Bronchus fibroblast of lung (primary cell): ENCODE measurements around the gene LKAAEAR1. TPM values are rescaled to one million over a fixed set of nuclear protein-coding genes. Genes with fewer than 3 reads are reported as not detected.

ENCODE experiments used
- total RNA-seq: library from RNA; depleted of rRNA; stranded (reverse); fragments of >200 nt; gene quantifications from 2 replicates; pipeline ENCODE4 v1.2.3, GENCODE V29; 2015

The LKAAEAR1 gene, protein sequence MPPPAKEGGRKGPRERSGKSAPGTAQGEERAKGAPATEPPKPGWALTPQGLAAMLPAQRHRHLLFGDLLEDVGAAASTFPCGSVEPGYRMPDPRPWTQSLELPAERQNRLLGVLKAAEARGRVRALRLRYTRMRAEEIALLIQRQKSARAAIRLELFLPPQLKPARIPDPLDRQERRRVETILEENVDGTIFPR
- total RNA-seq, result 0.84 TPM in 1 of 2 replicates, not detected in the other

DNA sequence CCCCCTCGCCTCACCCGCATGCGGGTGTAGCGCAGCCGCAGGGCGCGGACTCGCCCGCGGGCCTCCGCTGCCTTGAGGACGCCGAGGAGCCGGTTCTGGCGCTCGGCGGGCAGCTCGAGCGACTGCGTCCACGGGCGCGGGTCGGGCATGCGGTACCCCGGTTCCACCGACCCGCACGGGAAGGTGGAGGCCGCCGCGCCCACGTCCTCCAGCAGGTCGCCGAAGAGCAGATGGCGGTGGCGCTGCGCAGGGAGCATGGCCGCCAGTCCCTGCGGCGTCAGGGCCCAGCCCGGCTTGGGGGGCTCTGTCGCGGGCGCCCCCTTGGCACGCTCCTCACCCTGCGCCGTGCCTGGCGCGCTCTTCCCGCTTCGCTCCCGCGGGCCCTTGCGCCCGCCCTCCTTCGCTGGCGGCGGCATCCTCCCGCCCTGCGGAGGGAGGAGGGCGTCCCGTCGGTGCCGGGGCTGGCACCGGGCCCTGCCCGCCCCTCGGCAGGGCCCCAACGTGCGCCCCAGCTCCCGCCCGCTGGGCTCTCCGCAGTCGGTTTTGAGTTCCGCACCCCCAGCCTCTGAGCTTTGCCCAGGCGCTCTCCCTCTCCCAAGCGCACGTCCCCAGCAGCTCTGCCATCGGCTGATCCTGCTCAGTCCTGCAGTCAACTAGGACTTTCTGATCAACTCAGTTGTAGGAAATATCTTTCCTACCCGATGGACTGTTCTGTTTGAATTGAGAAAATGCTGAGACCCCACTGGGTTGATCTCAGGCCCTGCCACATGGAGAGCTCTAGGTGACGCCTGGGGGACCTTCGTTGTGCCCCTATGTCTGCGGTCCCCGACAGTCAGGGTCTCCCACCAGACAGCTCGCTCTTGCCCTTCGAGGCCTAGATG, at the start of gene LKAAEAR1:
Gene LKAAEAR1 (minus strand): TSS at position 595 of the 881 bp plus-strand sequence. CDS start 179 bp downstream, at position 416.

DNA sequence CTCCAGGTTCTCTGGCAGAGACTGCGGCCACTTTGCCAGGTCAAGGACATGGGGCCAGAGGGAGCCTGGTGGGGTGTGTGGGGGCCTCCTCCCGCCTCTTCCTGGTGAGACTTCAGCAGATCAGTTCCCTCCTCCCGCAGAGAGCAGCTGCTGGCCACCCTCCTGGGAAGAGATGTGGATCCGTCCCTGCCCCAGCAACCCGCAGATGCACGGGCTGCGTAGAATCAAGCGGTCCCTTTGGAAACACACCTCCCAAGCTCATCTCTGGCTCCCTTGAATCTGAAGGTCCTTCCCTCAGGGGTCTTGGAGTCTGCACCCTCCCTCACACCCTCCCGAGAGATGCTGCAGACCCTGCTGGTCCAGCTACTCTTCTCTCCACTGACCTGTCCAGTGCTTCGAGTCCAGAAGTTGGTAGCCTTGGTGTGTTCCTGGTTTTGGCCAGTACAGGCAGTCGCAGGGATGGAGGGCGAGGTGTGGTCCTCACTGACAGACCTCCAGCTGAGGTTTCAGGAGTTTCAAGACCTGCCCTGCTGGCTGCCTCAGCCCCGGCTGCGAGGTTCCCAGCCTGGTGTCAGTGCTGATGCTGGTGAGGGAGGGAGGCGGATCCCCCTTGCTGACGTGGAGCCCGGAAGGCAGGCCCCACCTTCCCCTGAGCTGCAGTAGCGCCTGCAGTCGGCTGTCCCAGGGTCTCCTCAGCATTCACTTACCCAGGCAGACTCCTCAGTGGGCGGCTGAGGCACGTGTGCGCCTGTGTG, 23.0 kb upstream of the LKAAEAR1 start, which contains the start of gene NPBWR2:
Gene NPBWR2 (minus strand): TSS at position 585 of the 755 bp plus-strand sequence. CDS start 734 bp downstream, outside the sequence.

DNA sequence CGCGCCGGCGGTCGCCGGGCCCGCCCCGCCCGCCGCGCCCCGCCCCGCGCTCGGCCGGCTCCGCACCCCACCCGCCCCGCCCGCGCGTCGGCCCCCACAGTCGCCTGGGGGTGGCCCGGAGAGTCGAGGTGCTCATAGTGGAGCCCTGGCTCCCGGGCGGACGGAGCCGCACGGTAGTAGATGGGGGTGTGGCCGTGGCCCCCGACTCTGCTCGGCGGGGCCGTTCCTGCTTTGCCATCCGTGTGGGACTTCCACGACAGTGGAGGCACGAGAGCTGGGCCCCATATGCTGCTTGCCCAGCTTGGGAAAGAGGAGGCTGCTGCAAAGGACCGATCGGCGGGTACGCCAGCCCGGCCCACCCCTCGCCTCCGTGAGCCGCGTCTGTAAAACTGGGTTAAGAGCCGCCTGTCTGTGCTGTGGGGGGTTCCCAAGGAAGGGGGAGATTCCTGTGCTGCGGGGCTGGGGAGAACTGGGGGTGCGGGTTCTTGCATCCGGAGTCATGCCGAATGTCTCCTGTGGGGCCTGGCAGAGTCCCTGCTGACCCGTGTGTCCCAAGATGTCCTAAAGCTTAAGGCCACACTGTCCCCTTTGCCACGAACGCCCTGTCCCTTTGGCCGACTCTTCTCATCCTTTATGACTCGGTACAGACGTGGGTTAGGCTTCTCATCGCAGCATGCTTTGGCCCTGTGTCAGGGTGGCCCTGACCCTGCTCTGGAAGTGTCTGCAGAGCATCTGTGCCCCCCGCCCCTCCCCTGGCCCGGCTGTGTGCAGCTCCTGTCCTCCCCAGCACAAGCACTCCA, 4.0 kb downstream of the LKAAEAR1 start, which contains the start of gene OPRL1:
Gene OPRL1 (plus strand): TSS at position 70 of the 800 bp plus-strand sequence. CDS start 12,639 bp downstream, outside the sequence.

DNA sequence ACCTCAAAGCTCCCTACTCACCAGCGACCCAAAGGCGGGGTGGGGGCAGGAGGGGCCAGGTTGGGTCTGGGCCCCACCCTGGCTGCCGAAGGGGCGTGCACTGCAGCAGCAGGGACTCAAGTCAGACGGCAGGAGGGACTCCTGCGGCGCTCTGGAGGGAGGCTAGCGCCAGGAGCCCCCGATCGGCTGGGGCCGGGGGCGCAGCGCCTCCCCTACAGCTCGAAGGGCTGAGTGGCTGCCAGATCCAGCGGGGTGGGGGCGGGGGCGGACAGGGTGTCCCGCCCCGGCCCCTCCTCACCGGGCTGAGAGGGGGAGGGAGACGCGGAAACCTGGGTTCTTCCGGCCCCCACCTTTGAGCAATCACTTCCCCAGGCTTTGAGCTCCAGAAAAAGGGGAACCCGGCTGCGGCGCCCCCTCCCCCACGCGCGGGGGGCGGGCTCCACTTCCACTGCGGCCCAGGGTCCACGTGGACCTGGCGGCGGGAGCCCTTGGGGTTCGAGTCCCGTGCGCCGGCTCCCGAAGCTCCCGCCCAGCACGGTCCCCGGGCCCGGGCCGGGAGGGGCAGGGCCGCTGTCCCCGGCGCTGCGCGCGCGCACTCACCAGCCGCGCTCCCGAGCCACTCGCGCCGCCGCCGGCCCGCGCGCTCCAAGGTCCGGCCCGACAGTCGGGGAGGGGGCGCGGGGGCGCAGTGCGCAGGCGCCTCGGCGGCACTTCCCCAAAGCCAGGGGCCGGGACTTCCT, 4.8 kb downstream of the LKAAEAR1 start, which contains the start of gene RGS19:
Gene RGS19 (minus strand): TSS at position 246 of the 740 bp plus-strand sequence. CDS start 2,632 bp downstream, outside the sequence.

DNA sequence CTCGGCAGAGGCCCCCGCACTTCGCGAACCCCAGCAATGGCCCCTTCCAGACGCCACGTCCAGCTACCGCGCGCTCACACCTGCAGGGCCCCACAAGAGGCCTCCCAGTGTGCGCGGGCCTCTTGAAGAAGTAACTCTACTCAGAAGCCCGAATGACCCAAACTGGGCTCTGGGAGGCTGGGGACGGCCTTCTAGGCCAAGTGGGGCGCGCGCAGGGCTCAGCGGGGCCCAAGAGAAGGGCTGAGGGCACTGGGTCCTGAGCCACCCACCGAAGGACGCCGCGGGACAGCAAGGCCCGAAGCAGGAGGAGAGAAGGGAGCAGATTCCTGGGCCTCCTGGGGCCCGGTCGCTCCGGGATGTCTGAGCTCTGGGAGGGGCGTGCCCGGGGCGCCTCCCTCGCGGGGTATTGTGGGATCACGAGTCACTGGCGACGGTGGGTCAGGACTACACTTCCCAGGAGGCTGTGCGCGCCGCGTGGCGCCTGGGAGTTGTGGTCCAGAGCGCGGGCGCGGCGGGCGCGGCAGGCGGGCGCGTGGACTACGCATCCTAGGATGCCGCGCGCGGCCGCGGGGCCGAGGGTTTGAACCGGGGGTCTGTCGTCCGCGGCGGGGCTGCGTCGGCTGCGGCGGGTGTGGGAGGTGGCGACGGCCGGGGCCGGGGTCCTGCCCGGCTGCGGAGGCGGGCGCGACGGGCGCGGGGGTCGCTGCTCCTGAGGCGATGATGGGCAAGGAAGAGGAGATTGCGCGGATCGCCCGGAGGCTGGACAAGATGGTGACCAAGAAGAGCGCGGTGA, 21.4 kb downstream of the LKAAEAR1 start, which contains the start of gene TCEA2:
Gene TCEA2 (plus strand): TSS at position 603 of the 793 bp plus-strand sequence. CDS start 115 bp downstream, at position 718.

DNA sequence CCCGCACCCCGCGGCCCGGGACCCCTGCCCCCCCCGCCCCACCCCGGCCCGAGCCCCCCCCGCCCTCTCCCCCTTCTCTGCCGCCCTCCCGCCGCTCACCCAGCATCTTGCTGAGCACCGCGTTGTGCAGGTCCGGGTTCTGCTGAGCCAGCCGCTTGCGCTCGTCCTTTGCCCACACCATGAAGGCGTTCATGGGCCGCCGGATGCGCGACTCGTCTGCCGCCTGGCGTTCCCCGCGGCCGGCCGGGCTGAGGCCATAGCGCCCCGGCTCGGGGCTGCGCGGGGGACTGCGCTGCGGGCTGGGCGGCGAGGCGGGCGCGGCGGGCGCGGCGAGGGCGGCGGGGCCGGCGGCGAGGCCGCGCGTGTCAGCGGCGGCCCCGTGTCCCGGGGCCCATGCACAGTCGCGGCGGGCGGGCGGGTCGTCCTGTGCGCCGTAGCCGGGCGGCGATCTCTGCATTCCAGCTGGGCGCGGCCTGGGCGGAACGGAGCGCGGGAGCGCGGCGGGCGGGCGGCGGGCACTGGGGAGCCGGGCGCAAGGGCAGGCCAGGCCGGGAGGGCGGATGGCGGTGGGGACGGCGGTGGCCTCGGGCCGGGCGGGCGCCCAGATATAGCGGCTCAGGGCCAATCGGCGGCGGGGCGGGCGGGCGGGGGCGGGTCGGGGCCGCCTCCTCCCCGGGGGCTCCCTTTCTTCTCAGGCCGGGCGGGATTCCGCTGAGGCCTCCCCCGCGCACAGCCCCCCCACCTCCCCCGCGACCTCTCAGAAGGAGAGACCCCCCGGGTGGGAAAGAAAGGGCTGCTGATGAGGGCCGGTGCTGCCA, 34.9 kb downstream of the LKAAEAR1 start, which contains the start of gene SOX18:
Gene SOX18 (minus strand): TSS at position 580 of the 818 bp plus-strand sequence. CDS start 123 bp downstream, at position 457.

DNA sequence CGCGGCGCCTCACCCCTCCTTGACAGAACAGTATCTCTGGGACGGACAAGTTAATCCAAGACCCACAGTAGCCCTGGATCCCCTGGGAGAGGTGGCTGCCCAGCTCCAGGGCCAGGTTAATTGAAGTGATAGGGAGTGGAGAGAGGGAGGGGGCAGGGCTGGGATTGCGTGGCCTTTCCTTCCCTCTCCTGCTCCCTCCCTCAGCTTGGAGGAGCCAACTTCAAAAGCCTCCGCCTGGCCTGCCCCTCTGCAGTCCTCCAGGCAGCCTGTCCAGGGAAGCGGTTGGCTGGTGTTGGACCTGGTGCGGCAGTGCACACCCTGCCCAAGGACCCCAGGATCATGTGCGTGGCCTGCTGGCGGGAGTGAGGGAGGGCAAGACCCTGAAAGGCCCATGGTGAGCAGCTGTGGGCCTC, 48.3 kb downstream of the LKAAEAR1 start, which contains the start of gene C20orf204:
Gene C20orf204 (plus strand): TSS at position 250 of the 413 bp plus-strand sequence. CDS start 142 bp downstream, at position 392.

Other genes starting within 250 kb of the LKAAEAR1 start
- gene ABHD16B, start 222.9 kb downstream of the LKAAEAR1 start, total RNA-seq, result not detected in 2 replicates
- 124 and 128 TPM in 2 replicates for gene TPD52L2, start 219.1 kb downstream of the LKAAEAR1 start, total RNA-seq
- gene DNAJC5, start 189.3 kb downstream of the LKAAEAR1 start, total RNA-seq, result 23.8 and 27.4 TPM in 2 replicates
- 26.7 and 27.6 TPM in 2 replicates for gene UCKL1, start 128.0 kb downstream of the LKAAEAR1 start, total RNA-seq
- gene ZNF512B, start 114.5 kb downstream of the LKAAEAR1 start, total RNA-seq, result 7.7 and 8.2 TPM in 2 replicates
- 2.2 and 4.5 TPM in 2 replicates for gene SAMD10, start 104.8 kb downstream of the LKAAEAR1 start, total RNA-seq
- gene PRPF6, start 103.3 kb downstream of the LKAAEAR1 start, total RNA-seq, result 37.2 and 39.0 TPM in 2 replicates
- 0.15 TPM in 1 of 2 replicates, not detected in the other for gene C20orf204, start 48.2 kb downstream of the LKAAEAR1 start, total RNA-seq
- 0.17 TPM in 1 of 2 replicates, not detected in the other for gene SOX18, start 34.8 kb downstream of the LKAAEAR1 start, total RNA-seq
- gene TCEA2, start 21.2 kb downstream of the LKAAEAR1 start, total RNA-seq, result 15.8 and 18.4 TPM in 2 replicates
- gene RGS19, start 4.9 kb downstream of the LKAAEAR1 start, total RNA-seq, result 10.4 and 10.7 TPM in 2 replicates
- gene OPRL1, start 4.3 kb downstream of the LKAAEAR1 start, total RNA-seq, result 0.67 and 0.74 TPM in 2 replicates
- gene NPBWR2, start 23.2 kb upstream of the LKAAEAR1 start, total RNA-seq, result not detected in 2 replicates
- not detected in 2 replicates for gene MYT1, start 80.1 kb upstream of the LKAAEAR1 start, total RNA-seq
- 25.7 and 33.0 TPM in 2 replicates for gene PCMTD2, start 171.3 kb upstream of the LKAAEAR1 start, total RNA-seq